HG03064 (cell line): ENCODE results near the gene MECP2.

ENCODE experiments used
- ATAC-seq: cut with Tn5 transposase; IDR thresholded peaks from one replicate; pipeline ENCODE4 v1.9.1; 2021; ENCODE audit warnings: low read depth; ENCODE audit not compliant: unreplicated experiment

The MECP2 gene

GRCh38 chrX:154039577-154039976, 57.9 kb downstream of the MECP2 start:
- no peak for ATAC-seq

DNA sequence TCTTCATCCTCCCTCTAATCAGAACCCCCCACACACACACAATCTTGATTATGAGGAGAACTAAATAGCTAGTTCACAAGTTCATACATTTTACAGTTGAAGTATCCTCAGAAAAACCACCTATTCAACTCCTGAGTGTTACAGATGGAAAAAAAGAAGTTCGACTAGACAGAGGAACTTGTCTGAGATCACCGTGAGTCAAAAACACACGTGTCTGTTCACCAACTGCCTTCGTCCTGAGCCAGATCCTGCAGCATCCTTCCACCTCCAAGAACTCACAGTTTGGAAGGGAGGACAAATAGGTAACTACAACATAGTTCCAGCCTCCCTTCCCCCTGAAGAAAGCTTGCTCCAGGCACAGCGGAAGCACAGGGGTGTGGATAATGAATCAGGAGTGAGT, 58.9 kb downstream of the MECP2 start:
- no peak for ATAC-seq

DNA sequence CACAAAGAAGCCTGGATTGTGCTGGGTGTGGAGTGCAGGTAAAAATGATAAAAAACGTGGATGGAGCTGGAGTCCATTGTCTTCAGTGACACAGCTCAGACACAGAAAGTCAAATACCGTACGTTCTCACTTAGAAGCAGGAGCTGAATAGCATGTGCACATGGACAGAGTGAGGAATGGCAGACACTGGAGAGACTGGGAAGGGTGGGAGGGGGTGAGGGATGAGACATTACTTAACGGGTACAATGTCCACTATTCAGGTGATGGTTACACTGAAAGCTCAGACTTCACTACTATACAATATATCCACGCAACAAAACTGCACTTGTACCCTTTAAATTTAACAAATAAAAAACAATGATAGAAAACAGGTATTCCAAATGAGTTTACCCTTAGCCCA, 59.8 kb downstream of the MECP2 start:
- ATAC-seq = no peak

GRCh38 chrX:154036513-154036912, 61.0 kb downstream of the MECP2 start:
- no peak for ATAC-seq

DNA sequence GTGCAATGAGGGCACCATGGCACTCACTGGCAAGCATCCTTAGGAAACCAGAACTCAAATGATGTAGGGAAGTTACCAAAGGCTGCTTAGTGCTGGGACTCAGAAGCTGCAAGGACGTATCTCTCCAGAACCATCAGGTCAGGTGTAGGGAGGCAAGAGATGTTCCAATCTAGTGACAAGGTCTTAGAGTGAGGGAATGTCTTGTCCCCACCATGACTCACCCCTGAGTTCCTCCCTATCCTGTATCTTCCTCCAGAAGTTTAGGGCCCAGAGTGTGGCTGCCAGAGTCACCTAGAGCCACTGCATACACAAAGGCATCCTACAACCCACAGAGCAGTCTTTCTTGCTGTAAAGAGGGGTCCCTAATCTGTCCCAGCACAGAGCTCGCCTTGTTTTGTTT, 63.7 kb downstream of the MECP2 start:
- ATAC-seq = no peak

DNA sequence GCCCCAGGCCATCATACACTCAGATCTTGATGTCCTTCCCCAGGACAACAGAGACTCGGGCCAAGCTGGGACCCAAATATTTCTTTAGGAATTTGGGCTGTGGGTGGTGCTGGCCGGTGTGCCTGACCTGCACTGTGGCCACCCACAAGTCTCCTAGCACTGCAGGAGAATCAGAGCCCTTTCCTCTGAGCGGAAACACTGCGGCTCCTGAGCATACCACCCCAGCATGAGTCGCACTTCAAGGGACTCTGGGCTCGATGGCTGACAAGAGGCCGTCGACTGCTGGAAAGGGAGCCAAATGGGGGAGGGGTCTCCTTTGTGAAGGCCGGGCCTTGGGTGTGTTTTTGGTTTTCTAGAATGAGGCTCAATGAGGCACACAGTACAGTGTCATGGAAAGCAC, 64.9 kb downstream of the MECP2 start:
- ATAC-seq = no peak

GRCh38 chrX:154032160-154032559, 65.4 kb downstream of the MECP2 start:
- ATAC-seq = no peak

DNA sequence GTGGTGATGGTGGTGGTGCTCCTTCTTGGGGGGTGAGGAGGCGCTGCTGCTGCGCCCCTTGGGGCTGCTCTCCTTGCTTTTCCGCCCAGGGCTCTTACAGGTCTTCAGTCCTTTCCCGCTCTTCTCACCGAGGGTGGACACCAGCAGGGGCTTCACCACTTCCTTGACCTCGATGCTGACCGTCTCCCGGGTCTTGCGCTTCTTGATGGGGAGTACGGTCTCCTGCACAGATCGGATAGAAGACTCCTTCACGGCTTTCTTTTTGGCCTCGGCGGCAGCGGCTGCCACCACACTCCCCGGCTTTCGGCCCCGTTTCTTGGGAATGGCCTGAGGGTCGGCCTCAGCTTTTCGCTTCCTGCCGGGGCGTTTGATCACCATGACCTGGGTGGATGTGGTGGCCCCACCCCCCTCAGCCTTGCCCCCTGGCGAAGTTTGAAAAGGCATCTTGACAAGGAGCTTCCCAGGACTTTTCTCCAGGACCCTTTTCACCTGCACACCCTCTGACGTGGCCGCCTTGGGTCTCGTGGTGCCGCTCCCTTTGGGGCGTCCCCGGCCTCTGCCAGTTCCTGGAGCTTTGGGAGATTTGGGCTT, 66.7 kb downstream of the MECP2 start:
- no peak for ATAC-seq

DNA sequence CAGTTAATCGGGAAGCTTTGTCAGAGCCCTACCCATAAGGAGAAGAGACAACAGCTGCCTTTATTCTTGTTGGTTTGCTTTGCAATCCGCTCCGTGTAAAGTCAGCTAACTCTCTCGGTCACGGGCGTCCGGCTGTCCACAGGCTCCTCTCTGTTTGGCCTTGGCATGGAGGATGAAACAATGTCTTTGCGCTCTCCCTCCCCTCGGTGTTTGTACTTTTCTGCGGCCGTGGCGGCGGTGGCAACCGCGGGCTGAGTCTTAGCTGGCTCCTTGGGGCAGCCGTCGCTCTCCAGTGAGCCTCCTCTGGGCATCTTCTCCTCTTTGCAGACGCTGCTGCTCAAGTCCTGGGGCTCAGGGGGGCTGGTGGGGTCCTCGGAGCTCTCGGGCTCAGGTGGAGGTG, 67.3 kb downstream of the MECP2 start:
- no peak for ATAC-seq

GRCh38 chrX:154029439-154029838, 68.1 kb downstream of the MECP2 start:
- no peak for ATAC-seq

- ATAC-seq = no peak
These were observed 68.9 kb downstream of the MECP2 start for GRCh38 chrX:154028502-154029184.

DNA sequence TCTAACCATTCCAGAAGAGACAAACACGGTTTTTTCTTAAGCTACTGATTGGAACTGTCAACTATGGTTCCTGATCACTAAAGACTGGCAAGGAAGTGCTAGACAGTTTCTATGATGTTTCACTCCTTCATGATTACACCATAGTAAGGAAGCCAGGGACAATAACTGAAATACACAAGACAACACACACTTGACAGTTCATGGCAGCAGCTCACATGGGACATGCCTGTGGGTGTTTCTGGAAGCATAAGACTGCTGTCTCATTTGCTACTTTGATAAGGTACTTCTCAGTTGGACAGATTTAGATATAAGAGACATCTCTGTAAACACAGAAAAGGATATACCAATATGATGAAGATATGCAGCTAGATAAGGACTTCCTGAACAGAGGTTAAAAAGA, 69.5 kb downstream of the MECP2 start:
- ATAC-seq = no peak

GRCh38 chrX:154027022-154027402, 70.5 kb downstream of the MECP2 start:
- ATAC-seq = no peak

DNA sequence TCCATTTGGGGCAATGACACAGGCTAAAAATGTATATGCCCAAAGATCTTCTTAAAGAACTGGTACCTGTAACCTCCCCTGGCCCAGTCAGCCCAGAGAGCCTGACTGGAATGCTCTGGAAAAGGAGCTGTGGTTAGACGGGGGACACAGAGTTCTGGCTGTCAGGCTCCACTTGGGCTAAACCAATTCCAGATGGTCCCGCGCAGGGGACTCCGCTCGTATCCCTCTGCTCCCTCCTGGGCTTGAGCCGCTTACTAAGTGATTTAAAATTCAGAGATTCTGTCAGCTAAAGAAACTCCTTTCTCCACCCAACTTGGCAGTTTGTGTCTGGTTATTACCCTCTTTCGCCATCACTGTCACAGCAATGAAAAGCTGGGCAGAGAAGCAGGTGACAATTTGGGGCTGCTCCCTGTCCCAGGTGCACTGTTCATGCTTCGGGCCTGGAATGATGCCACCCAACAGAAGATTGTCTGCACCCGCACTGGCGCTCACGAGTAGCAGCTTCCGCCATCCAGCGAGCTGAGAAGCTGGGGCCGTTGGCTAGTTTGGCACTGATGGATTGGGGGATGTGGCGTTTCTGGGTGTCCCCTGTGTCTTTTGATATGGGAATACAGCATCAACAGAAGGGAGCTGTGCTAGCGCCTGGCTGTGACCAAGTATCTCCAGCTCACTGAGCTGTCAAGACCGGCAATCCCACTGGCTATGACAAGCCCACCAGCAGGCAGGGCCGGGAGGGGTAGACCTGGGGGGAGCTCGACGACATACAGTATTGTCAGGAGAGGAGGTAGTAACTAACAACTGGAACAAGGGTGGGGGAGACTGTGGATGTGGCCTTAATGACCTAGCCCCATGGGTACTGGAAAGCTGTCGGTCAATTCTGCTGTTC, 71.1 kb downstream of the MECP2 start:
- ATAC-seq = no peak

DNA sequence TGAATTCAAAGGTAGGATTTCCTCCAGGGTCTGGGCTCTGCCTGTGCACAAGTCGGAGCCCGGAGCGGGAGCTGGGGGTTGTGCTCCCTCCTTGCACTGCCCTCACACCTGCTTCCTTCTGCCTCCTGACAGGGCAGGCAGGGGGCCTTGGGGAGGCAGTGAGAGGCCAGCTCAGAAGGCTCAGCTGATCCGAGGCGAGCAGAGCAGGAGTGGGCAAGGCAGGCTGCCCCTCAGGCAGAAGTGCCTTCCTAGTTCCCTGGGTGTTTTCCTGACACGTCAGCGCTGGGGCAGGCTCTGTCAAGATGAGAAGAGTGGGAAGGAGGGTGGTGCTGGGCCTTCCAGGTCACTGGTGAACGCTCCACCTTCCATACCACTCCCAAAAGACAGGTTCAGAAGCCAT, 72.3 kb downstream of the MECP2 start:
- no peak for ATAC-seq

GRCh38 chrX:154024271-154024670, 73.2 kb downstream of the MECP2 start:
- no peak for ATAC-seq

- ATAC-seq = no peak
These were observed 74.1 kb downstream of the MECP2 start for GRCh38 chrX:154023276-154024000.

GRCh38 chrX:154022108-154022507, 75.4 kb downstream of the MECP2 start:
- ATAC-seq = no peak

DNA sequence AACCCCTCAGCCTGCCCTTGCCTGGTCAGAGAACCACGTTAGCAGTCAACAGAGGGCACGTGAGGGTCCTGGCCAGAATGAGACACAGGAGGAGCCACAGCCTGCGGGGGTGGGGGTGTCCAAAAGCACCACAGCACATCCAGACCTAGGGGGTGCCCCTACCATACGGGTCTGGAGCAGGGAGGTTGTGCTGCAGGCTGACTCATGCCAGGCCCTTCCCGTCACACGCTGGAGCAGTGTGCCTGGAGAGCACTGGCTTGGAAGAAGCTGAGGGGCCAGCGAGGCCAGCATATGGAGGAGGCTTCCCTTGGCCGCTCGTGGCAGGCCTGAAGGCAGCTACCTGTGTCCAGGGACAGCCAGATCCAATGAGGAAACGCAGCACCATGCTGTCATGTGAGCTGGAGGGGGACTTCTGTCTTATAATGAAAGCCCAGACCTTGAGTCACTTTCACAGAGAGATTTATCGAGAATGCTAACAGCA, 76.3 kb downstream of the MECP2 start:
- ATAC-seq = no peak

- no peak for ATAC-seq
These were observed 76.9 kb downstream of the MECP2 start for GRCh38 chrX:154020536-154021115.
